ENCODE measurements around the gene PRRC2C. TPM values are rescaled to one million over a fixed set of nuclear protein-coding genes. Genes with fewer than 3 reads are reported as not detected.

Gene PRRC2C
- polyA plus RNA-seq, 1 donor from 2014 or later, result 42.4 TPM

- Histone ChIP-seq H3K27ac (ENCODE audit: low read length) (no peak overlapping the region), H3K4me3 (ENCODE audit: low read length) (no peak overlapping the region), H3K9me2 (ENCODE audit: insufficient read depth, low read length) (no peaks in the 10 kb centered on the region), H2AFZ (ENCODE audit: low read depth, low read length) (no peak overlapping the region), H3K79me2 (replicated peaks; ENCODE audit: insufficient read depth, low read length) (no peaks in the 10 kb centered on the region), H3K9ac (ENCODE audit: low read length) (no peak overlapping the region), H3K9me3 (ENCODE audit: low read length) (no peaks in the 10 kb centered on the region), H3K36me3 (ENCODE audit: insufficient read depth, low read length) (no peaks in the 10 kb centered on the region), H3K27me3 (ENCODE audit: insufficient read depth, low read depth, low read length) (no peaks in the 10 kb centered on the region), H3K4me2 (ENCODE audit: low read length) (no peak overlapping the region), H4K20me1 (ENCODE audit: insufficient read depth) (no peaks in the 10 kb centered on the region), H3F3A (ENCODE audit: insufficient read depth, low read length, poor library complexity, severe bottlenecking) (no peaks in the 10 kb centered on the region)
- TF ChIP-seq EP300 (conservative IDR thresholded peaks at IDR 0.05; ENCODE audit: poor library complexity, severe bottlenecking) (no peak), SMC3 (conservative IDR thresholded peaks at IDR 0.05; ENCODE audit: poor library complexity) (no peak), MXI1 (conservative IDR thresholded peaks at IDR 0.05; ENCODE audit: poor library complexity, severe bottlenecking) (no peak), EZH2 (IDR thresholded peaks at IDR 0.05; ENCODE audit: borderline replicate concordance, insufficient read depth, low read length, poor library complexity, severe bottlenecking) (no peak), REST (IDR thresholded peaks at IDR 0.05; ENCODE audit: borderline replicate concordance) (no peak), POLR2AphosphoS5 (IDR thresholded peaks at IDR 0.05) (no peak), CTCF (IDR thresholded peaks at IDR 0.05; ENCODE audit: poor library complexity, severe bottlenecking) (no peak), TAF1 (IDR thresholded peaks at IDR 0.05; ENCODE audit: low read depth) (no peak), RAD21 (conservative IDR thresholded peaks at IDR 0.05) (no peak)
Measured at GRCh38 chr1:171642197-171642596, 156.9 kb downstream of the PRRC2C start.

Small RNAs within 50 kb of the gene (small RNA-seq; reads per million reads assigned to genes)
- gene CYCSP53, result 0 reads per million in 3 experiments

Other genes starting within 250 kb of the PRRC2C start
- not detected in 2 replicates for gene FMO1, start 237.0 kb upstream of the PRRC2C start, polyA plus RNA-seq
- gene FMO4, start 171.3 kb upstream of the PRRC2C start, polyA plus RNA-seq, result not detected in 2 replicates
- gene MYOCOS, start 136.7 kb downstream of the PRRC2C start, polyA plus RNA-seq, result not detected in 2 replicates
- gene MYOC, start 167.2 kb downstream of the PRRC2C start, polyA plus RNA-seq, result not detected in 2 replicates